Neutrophil (primary cell): ENCODE results near the gene ZNF618.

Source experiments
- H3K27ac ChIP-seq: fragments of 200-600 bp; sonication (generic); 2 replicates; pipeline ENCODE4 v1.5.1; 2016; ENCODE audit warnings: mild to moderate bottlenecking, moderate library complexity
- H3K27me3 ChIP-seq: fragments of 200-600 bp; sonication (generic); 2 replicates; pipeline ENCODE4 v1.6.0; 2016; ENCODE audit warnings: mild to moderate bottlenecking
- H3K36me3 ChIP-seq: fragments of 200-600 bp; sonication (generic); 2 replicates; pipeline ENCODE4 v1.5.1; 2017
- H3K4me1 ChIP-seq, 2 experiments: fragments of 200-600 bp in 1 of 2; sonication (generic) in 1 of 2; 1 replicate in 1 of 2; 2 replicates in 1 of 2; pipeline versions ENCODE4 v1.5.1 to v1.6.1; 2013 to 2016; ENCODE audit warnings: low read depth in 1 of 2, low read length in 1 of 2, mild to moderate bottlenecking in 1 of 2, moderate library complexity in 1 of 2; ENCODE audit not compliant: control insufficient read depth in 1 of 2, insufficient read depth in 1 of 2
- H3K4me3 ChIP-seq, 2 experiments: fragments of 200-600 bp in 1 of 2; sonication (generic) in 1 of 2; 1 replicate in 1 of 2; 2 replicates in 1 of 2; pipeline ENCODE4 v1.5.1; 2013 to 2016; ENCODE audit warnings: low read depth in 1 of 2, low read length in 1 of 2, mild to moderate bottlenecking in 1 of 2, moderate library complexity in 1 of 2
- H3K9me3 ChIP-seq: fragments of 200-600 bp; sonication (generic); 2 replicates; pipeline ENCODE4 v1.5.1; 2016
- CTCF ChIP-seq: fragments of 200-600 bp; sonication (generic); IDR thresholded peaks from 2 replicates; pipeline ENCODE4 v1.5.1; 2016; ENCODE audit warnings: antibody characterized with exemption

ZNF618 gene

GRCh38 chr9:114076237-114077161, 200.4 kb downstream of the ZNF618 start:
- TF ChIP-seq CTCF, result no peak
- H3K27ac ChIP-seq, result no peak overlapping the region
- H3K4me3 ChIP-seq, result no peak overlapping the region
- H3K4me1 ChIP-seq, result no peaks in the 10 kb centered on the region
- H3K9me3 ChIP-seq, result no peaks in the 10 kb centered on the region
- H3K36me3 ChIP-seq, result no peaks in the 10 kb centered on the region
- H3K27me3 ChIP-seq, result peaks cover 22% of the 10 kb centered on the region

GRCh38 chr9:114077162-114077837, 201.2 kb downstream of the ZNF618 start:
- Histone ChIP-seq H3K4me3 (no peak overlapping the region), H3K36me3 (no peaks in the 10 kb centered on the region), H3K27ac (no peak overlapping the region), H3K9me3 (no peaks in the 10 kb centered on the region), H3K4me1 (no peaks in the 10 kb centered on the region), H3K27me3 (peaks cover 22% of the 10 kb centered on the region)
- no peak for TF ChIP-seq CTCF

GRCh38 chr9:114078021-114078780, 202.1 kb downstream of the ZNF618 start, which contains the start of gene AMBP:
Gene AMBP, minus strand, starts transcription at chr9:114078300. Its CDS starts 91 bp downstream, at chr9:114078209.
- Histone ChIP-seq H3K9me3 (no peaks in the 10 kb centered on the region), H3K4me1 (no peaks in the 10 kb centered on the region), H3K27me3 (peaks cover 22% of the 10 kb centered on the region), H3K4me3 (no peak within 1 kb of the TSS), H3K36me3 (no peaks in the 10 kb centered on the region), H3K27ac (no peak within 1 kb of the TSS)
- TF ChIP-seq CTCF, result no peak

GRCh38 chr9:114078781-114079156, 202.7 kb downstream of the ZNF618 start:
- Histone ChIP-seq H3K27me3 (peaks cover 22% of the 10 kb centered on the region), H3K36me3 (no peaks in the 10 kb centered on the region)
- no peak for TF ChIP-seq CTCF

GRCh38 chr9:114080195-114080772, 204.2 kb downstream of the ZNF618 start:
- Histone ChIP-seq H3K4me3 (no peak overlapping the region), H3K4me1 (no peaks in the 10 kb centered on the region), H3K27me3 (peaks cover 16% of the 10 kb centered on the region), H3K27ac (no peak overlapping the region), H3K9me3 (no peaks in the 10 kb centered on the region), H3K36me3 (no peaks in the 10 kb centered on the region)
- no peak for TF ChIP-seq CTCF

More at GRCh38 chr9:114078781-114079156, 202.7 kb downstream of the ZNF618 start:
- H3K9me3 ChIP-seq, result no peaks in the 10 kb centered on the region
- no peak overlapping the region for H3K27ac ChIP-seq
- H3K4me3 ChIP-seq, result no peak overlapping the region
- H3K4me1 ChIP-seq, result no peaks in the 10 kb centered on the region
